Endothelial cell (in vitro differentiated cells): ENCODE data around the gene SLAMF8. TPM values are rescaled to one million over a fixed set of nuclear protein-coding genes. Genes with fewer than 3 reads are reported as not detected.

Source experiments
- DNase-seq: peaks from one replicate; pipeline ENCODE4 v3.0.0; 2021; ENCODE audit warnings: low spot score
- H3K27ac Mint-ChIP-seq: one replicate; pipeline ENCODE4 v1.8.0; 2021; ENCODE audit warnings: mixed read lengths, inconsistent platforms; ENCODE audit not compliant: unreplicated experiment
- H3K27me3 Mint-ChIP-seq: one replicate; pipeline ENCODE4 v1.8.0; 2021; ENCODE audit warnings: mild to moderate bottlenecking, moderate library complexity, mixed read lengths, inconsistent platforms; ENCODE audit not compliant: unreplicated experiment
- H3K36me3 Mint-ChIP-seq: one replicate; pipeline ENCODE4 v1.8.0; 2021; ENCODE audit warnings: mild to moderate bottlenecking, low read depth, mixed read lengths, inconsistent platforms; ENCODE audit not compliant: unreplicated experiment
- H3K4me1 Mint-ChIP-seq: one replicate; pipeline ENCODE4 v1.8.0; 2021; ENCODE audit warnings: mild to moderate bottlenecking, mixed read lengths, inconsistent platforms; ENCODE audit not compliant: unreplicated experiment
- H3K4me3 Mint-ChIP-seq: one replicate; pipeline ENCODE4 v1.8.0; 2021; ENCODE audit warnings: mild to moderate bottlenecking, mixed read lengths, inconsistent platforms; ENCODE audit not compliant: unreplicated experiment
- H3K9me3 Mint-ChIP-seq: one replicate; pipeline ENCODE4 v1.8.0; 2021; ENCODE audit warnings: mixed read lengths, inconsistent platforms; ENCODE audit not compliant: unreplicated experiment
- CTCF ChIP-seq: fragments of 200-600 bp; sonication (generic); IDR thresholded peaks from one replicate; pipeline ENCODE4 v1.5.0; 2021; ENCODE audit warnings: antibody characterized with exemption; ENCODE audit not compliant: unreplicated experiment
- total RNA-seq: library from RNA; stranded (reverse); fragmentation: NEBNext Ultra II Directional; extraction: Animal tissue kit (Norgen Biotek cat#: 25700); gene quantifications from one replicate; pipeline ENCODE4 v1.2.1, GENCODE V29; 2021; ENCODE audit not compliant: unreplicated experiment

SLAMF8 gene
- total RNA-seq, 1 donor from 2014 or later: not detected

GRCh38 chr1:159791031-159791430, 35.6 kb upstream of the SLAMF8 start:
- peaks cover 7% of the 10 kb centered on the region for H3K27me3 Mint-ChIP-seq
- H3K36me3 Mint-ChIP-seq: no peaks in the 10 kb centered on the region
- no peak overlapping the region for H3K4me3 Mint-ChIP-seq
- no peak for TF ChIP-seq CTCF
- H3K27ac Mint-ChIP-seq: no peak overlapping the region
- no peaks in the 10 kb centered on the region for H3K4me1 Mint-ChIP-seq
- H3K9me3 Mint-ChIP-seq: no peaks in the 10 kb centered on the region
- no peak for DNase-seq

DNA sequence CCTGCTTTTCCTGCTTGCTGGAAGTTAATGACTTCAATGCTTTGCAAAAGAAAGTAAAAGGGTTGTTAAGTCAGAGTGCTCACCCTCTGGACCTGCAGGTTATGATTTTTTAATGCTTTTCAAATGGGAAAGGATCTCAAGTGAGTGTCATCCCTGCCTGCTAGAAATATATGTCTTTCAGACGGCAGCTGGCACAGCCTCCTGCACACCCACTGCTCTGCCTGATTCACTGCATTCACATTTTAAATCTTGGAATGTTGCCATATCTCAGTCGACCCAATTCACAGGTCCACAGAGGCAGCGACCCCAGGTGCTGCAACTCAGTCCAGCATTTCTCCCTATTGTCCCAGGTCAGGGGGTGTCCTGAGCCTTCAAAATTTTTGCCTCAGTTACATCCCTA, 35.2 kb upstream of the SLAMF8 start:
- Mint-ChIP-seq H3K27ac (no peak overlapping the region), H3K9me3 (no peaks in the 10 kb centered on the region), H3K4me1 (no peaks in the 10 kb centered on the region), H3K27me3 (peaks cover 7% of the 10 kb centered on the region), H3K4me3 (no peak overlapping the region), H3K36me3 (no peaks in the 10 kb centered on the region)
- TF ChIP-seq CTCF: no peak
- no peak for DNase-seq

DNA sequence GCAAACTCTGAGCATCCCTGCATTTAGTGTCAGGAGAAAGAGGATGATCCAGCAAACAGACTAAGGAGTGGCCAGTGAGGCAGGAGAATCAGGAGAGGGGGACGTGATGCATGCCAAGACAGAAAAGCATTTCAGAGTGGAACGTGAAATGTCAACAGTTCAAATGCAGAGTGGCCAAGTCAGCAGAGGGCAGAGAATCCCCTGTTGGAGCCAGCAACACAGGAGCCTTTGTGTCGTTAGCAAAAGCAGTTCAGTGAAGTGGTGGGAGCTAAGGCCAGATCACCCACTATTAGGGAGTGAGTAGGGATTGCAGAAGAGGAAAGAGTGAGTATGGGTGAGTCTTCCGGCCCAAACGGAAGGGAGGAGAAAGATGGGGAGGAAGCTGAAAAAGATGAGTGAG, 31.1 kb upstream of the SLAMF8 start:
- Mint-ChIP-seq H3K4me1 (no peaks in the 10 kb centered on the region), H3K9me3 (no peaks in the 10 kb centered on the region), H3K36me3 (no peaks in the 10 kb centered on the region), H3K27ac (no peak overlapping the region), H3K4me3 (no peak overlapping the region), H3K27me3 (peaks cover 9% of the 10 kb centered on the region)
- TF ChIP-seq CTCF: no peak
- no peak for DNase-seq

GRCh38 chr1:159798893-159799292, 27.8 kb upstream of the SLAMF8 start:
- Mint-ChIP-seq H3K27ac (no peak overlapping the region), H3K4me3 (no peak overlapping the region), H3K4me1 (no peaks in the 10 kb centered on the region), H3K27me3 (peaks cover 3% of the 10 kb centered on the region), H3K9me3 (no peaks in the 10 kb centered on the region), H3K36me3 (no peaks in the 10 kb centered on the region)
- peak; percentile 60 for DNase-seq
- TF ChIP-seq CTCF: peak; percentile 66

DNA sequence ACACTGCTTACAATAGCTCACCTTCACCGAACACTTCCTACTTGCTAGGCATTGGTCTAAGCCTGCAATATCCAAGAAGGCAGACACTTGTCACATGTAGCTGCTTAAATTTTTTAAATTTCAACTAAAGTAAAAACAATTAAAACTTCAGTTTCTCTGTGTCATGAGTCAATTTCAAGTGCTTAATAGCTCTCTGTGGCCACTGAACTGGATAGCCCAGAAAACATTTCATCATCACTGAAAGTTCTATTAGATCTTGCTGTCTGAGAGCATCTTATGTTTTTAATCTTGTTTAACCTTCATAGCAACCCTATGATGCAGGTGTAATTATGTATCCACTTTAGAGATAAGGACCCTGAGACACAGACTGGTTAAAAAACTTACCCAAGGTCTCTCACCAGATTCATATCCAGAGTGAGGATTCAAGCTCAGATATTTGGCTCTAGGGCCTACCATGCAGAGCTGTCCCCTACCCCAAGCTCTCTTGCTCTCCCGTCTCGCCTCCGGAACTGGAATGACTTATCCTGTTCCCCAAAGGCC, 27.2 kb upstream of the SLAMF8 start:
- Mint-ChIP-seq H3K27ac (no peak overlapping the region), H3K9me3 (no peaks in the 10 kb centered on the region), H3K4me3 (no peak overlapping the region), H3K27me3 (peaks cover 3% of the 10 kb centered on the region), H3K4me1 (no peaks in the 10 kb centered on the region), H3K36me3 (no peaks in the 10 kb centered on the region)
- no peak for TF ChIP-seq CTCF
- no peak for DNase-seq
